ENCODE results near the gene AXIN2.

GRCh38 chr17:65564793-65565192 lies 3.3 kb upstream of the AXIN2 start:
- TF ChIP-seq CTCF (IDR thresholded peaks at IDR 0.05) (no peak), EP300 (IDR thresholded peaks at IDR 0.05) (no peak)

All from sigmoid colon (tissue), 4 donors.